H9 (cell line): Measurements from ENCODE around the gene TPD52L2. TPM values are rescaled to one million over a fixed set of nuclear protein-coding genes. Genes with fewer than 3 reads are reported as not detected.

Source experiments
- DNase-seq: peaks from one replicate; pipeline ENCODE4 v3.0.0-alpha.2; 2017
- H2AFZ ChIP-seq: one replicate; pipeline ENCODE4 v1.6.1; 2013; ENCODE audit warnings: mild to moderate bottlenecking, low read length, control low read depth, moderate library complexity
- H2AK5ac ChIP-seq: 2 replicates; pipeline ENCODE4 v1.6.1; 2013; ENCODE audit warnings: low read length, control low read depth, mixed read lengths; ENCODE audit not compliant: insufficient read length
- H2BK120ac ChIP-seq: one replicate; pipeline ENCODE4 v1.6.1; 2013; ENCODE audit warnings: low read depth, mild to moderate bottlenecking, low read length, control low read depth, inconsistent platforms; ENCODE audit not compliant: poor library complexity, severe bottlenecking
- H2BK12ac ChIP-seq: 2 replicates; pipeline ENCODE4 v1.6.1; 2013; ENCODE audit warnings: low read length, control low read depth, mixed read lengths, low read depth; ENCODE audit not compliant: insufficient read length
- H2BK15ac ChIP-seq: 2 replicates; pipeline ENCODE4 v1.6.1; 2013; ENCODE audit warnings: low read depth, low read length, control low read depth
- H2BK20ac ChIP-seq: one replicate; pipeline ENCODE4 v1.6.1; 2013; ENCODE audit warnings: low read depth, mild to moderate bottlenecking, low read length, control low read depth, inconsistent platforms; ENCODE audit not compliant: poor library complexity, severe bottlenecking
- H2BK5ac ChIP-seq: 2 replicates; pipeline ENCODE4 v1.6.1; 2013; ENCODE audit warnings: low read length, control low read depth, mixed read lengths; ENCODE audit not compliant: insufficient read length
- H3K14ac ChIP-seq: 2 replicates; pipeline ENCODE4 v1.6.1; 2013; ENCODE audit warnings: low read length, control low read depth; ENCODE audit not compliant: insufficient read depth
- H3K18ac ChIP-seq: 2 replicates; pipeline ENCODE4 v1.6.1; 2013; ENCODE audit warnings: low read depth, mild to moderate bottlenecking, mixed read lengths, low read length, control low read depth; ENCODE audit not compliant: insufficient read length
- H3K23ac ChIP-seq: 2 replicates; pipeline ENCODE4 v1.6.1; 2013; ENCODE audit warnings: low read length, control low read depth, mixed read lengths, low read depth; ENCODE audit not compliant: insufficient read length
- H3K23me2 ChIP-seq: 2 replicates; pipeline ENCODE4 v1.6.1; 2013; ENCODE audit warnings: low read depth, mild to moderate bottlenecking, mixed read lengths, low read length, control low read depth; ENCODE audit not compliant: insufficient read length, poor library complexity, severe bottlenecking
- H3K27ac ChIP-seq: 2 replicates; pipeline ENCODE4 v1.5.1; 2013; ENCODE audit warnings: low read length, control low read depth, mixed read lengths, low read depth; ENCODE audit not compliant: insufficient read length
- H3K27me3 ChIP-seq: 2 replicates; pipeline ENCODE4 v1.6.1; 2013; ENCODE audit warnings: low read length, control low read depth, inconsistent platforms; ENCODE audit not compliant: insufficient read depth
- H3K4ac ChIP-seq: 2 replicates; pipeline ENCODE4 v1.6.1; 2013; ENCODE audit warnings: low read depth, mild to moderate bottlenecking, control low read depth, inconsistent platforms, low read length, moderate library complexity
- H3K4me1 ChIP-seq: 2 replicates; pipeline ENCODE4 v1.6.1; 2013; ENCODE audit warnings: low read length, control low read depth, inconsistent platforms; ENCODE audit not compliant: insufficient read depth
- H3K4me2 ChIP-seq: 2 replicates; pipeline ENCODE4 v1.6.1; 2013; ENCODE audit warnings: low read length, control low read depth, mixed read lengths; ENCODE audit not compliant: insufficient read length, insufficient read depth
- H3K56ac ChIP-seq: 2 replicates; pipeline ENCODE4 v1.6.1; 2013; ENCODE audit warnings: low read depth, mild to moderate bottlenecking, mixed read lengths, low read length, control low read depth; ENCODE audit not compliant: insufficient read length
- H3K79me1 ChIP-seq: 2 replicates; pipeline ENCODE4 v1.6.1; 2013; ENCODE audit warnings: low read depth, mild to moderate bottlenecking, moderate library complexity, low read length, control low read depth, inconsistent platforms; ENCODE audit not compliant: insufficient read depth, poor library complexity, severe bottlenecking
- H3K79me2 ChIP-seq: 2 replicates; pipeline ENCODE4 v1.6.1; 2013; ENCODE audit warnings: low read length, control low read depth, inconsistent platforms; ENCODE audit not compliant: insufficient read depth
- H3K9ac ChIP-seq: 2 replicates; pipeline ENCODE4 v1.6.1; 2013; ENCODE audit warnings: low read length, control low read depth, mixed read lengths; ENCODE audit not compliant: insufficient read length; ENCODE audit errors: extremely low read depth
- H3K9me3 ChIP-seq: one replicate; pipeline ENCODE4 v1.6.1; 2013; ENCODE audit warnings: low read depth, low read length, inconsistent platforms; ENCODE audit not compliant: control insufficient read depth
- H3T11ph ChIP-seq: one replicate; pipeline ENCODE4 v1.6.1; 2013; ENCODE audit warnings: mild to moderate bottlenecking, low read length, control low read depth, inconsistent platforms
- H4K20me1 ChIP-seq: one replicate; pipeline ENCODE4 v1.6.1; 2013; ENCODE audit not compliant: control insufficient read depth, insufficient read length, insufficient read depth
- H4K5ac ChIP-seq: 2 replicates; pipeline ENCODE4 v1.6.1; 2013; ENCODE audit warnings: low read depth, mild to moderate bottlenecking, mixed read lengths, low read length, control low read depth; ENCODE audit not compliant: insufficient read length
- H4K8ac ChIP-seq: replicated peaks from 2 replicates; pipeline ENCODE4 v1.6.1; 2013; ENCODE audit warnings: low read length, control low read depth, mixed read lengths, low read depth; ENCODE audit not compliant: insufficient read length
- H4K91ac ChIP-seq: 2 replicates; pipeline ENCODE4 v1.6.1; 2013; ENCODE audit warnings: low read depth, mild to moderate bottlenecking, moderate library complexity, mixed read lengths, low read length, control low read depth; ENCODE audit not compliant: insufficient read length
- H3K27ac Mint-ChIP-seq, 3 experiments: 2 replicates in 2 of 3; 3 replicates in 1 of 3; pipeline ENCODE4 v1.8.0; 2020 to 2021; ENCODE audit warnings: mixed read lengths in 3 of 3, mild to moderate bottlenecking in 1 of 3, moderate library complexity in 1 of 3
- H3K27me3 Mint-ChIP-seq: 2 replicates; pipeline ENCODE4 v1.8.0; 2021; ENCODE audit warnings: low read depth, mild to moderate bottlenecking, moderate library complexity, mixed read lengths
- H3K36me3 Mint-ChIP-seq, 3 experiments: 2 replicates in 2 of 3; 3 replicates in 1 of 3; pipeline ENCODE4 v1.8.0; 2020 to 2021; ENCODE audit warnings: low read depth in 3 of 3, mixed read lengths in 3 of 3; ENCODE audit not compliant: insufficient read depth in 1 of 3
- H3K4me1 Mint-ChIP-seq, 2 experiments: 2 replicates each; pipeline ENCODE4 v1.8.0; 2020; ENCODE audit warnings: mixed read lengths in 2 of 2
- H3K4me3 Mint-ChIP-seq, 2 experiments: 2 replicates in 1 of 2; 3 replicates in 1 of 2; pipeline ENCODE4 v1.8.0; 2020 to 2021; ENCODE audit warnings: mild to moderate bottlenecking in 2 of 2, mixed read lengths in 2 of 2, moderate library complexity in 1 of 2
- H3K9me3 Mint-ChIP-seq, 2 experiments: 2 replicates in 1 of 2; 3 replicates in 1 of 2; pipeline ENCODE4 v1.8.0; 2020; ENCODE audit warnings: mild to moderate bottlenecking in 2 of 2, mixed read lengths in 2 of 2, moderate library complexity in 1 of 2
- CTCF ChIP-seq: fragments of 200-600 bp; sonication (generic); conservative IDR thresholded peaks from 3 replicates; pipeline ENCODE4 v1.8.0; 2021; ENCODE audit warnings: antibody characterized with exemption, mild to moderate bottlenecking
- WGBS: extraction: QIAGEN DNeasy Blood & Tissue Kit; methylation state at CpG from one replicate; pipeline ENCODE4 v1.1.7; 2013; ENCODE audit warnings: missing lambda C conversion rate, low lambda C conversion rate, mixed read lengths; ENCODE audit not compliant: insufficient read length; ENCODE audit errors: extremely low coverage; 5-methylcytosine and 5-hydroxymethylcytosine counted together
- total RNA-seq: library from RNA; stranded (reverse); gene quantifications from 2 replicates; pipeline ENCODE4 v1.2.1, GENCODE V29; 2021

The TPD52L2 gene
- total RNA-seq, 1 experiment from 2014 or later = 94.1 TPM

- Mint-ChIP-seq H3K9me3 (no peaks in the 10 kb centered on the region), H3K27ac (peak overlapping the region in 2 of 3 experiments; percentile 15 to 20; a peak in 2 of 7 replicates), H3K4me3 (peak overlapping the region; percentile 75 to 89), H3K4me1 (peaks cover 16 to 17% of the 10 kb centered on the region in 2 experiments), H3K36me3 (peaks cover 1 to 9% (median 2%) of the 10 kb centered on the region in 3 experiments; a peak in 5 of 7 replicates), H3K27me3 (no peaks in the 10 kb centered on the region)
- H3K4ac ChIP-seq = no peak overlapping the region
- no peaks in the 10 kb centered on the region for H3K27me3 ChIP-seq
- no peak overlapping the region for H2BK120ac ChIP-seq
- H2BK15ac ChIP-seq = no peak overlapping the region
- H2AFZ ChIP-seq = no peak overlapping the region
- H4K20me1 ChIP-seq = no peaks in the 10 kb centered on the region
- H3T11ph ChIP-seq = no peak overlapping the region
- H3K18ac ChIP-seq = no peak overlapping the region
- WGBS = no CpG with 5 or more reads among the region's 18 CpGs
- H2BK20ac ChIP-seq = no peak overlapping the region
- H3K4me2 ChIP-seq = peak overlapping the region; percentile 66
- peaks cover 6% of the 10 kb centered on the region for H3K23me2 ChIP-seq
- H3K79me1 ChIP-seq = no peaks in the 10 kb centered on the region
- no peak overlapping the region for H4K91ac ChIP-seq
- no peak overlapping the region for H3K27ac ChIP-seq
- DNase-seq = no peak
- H2BK12ac ChIP-seq = no peak overlapping the region
- H2BK5ac ChIP-seq = no peak overlapping the region
- H2AK5ac ChIP-seq = no peak overlapping the region
- no peak overlapping the region for H4K8ac ChIP-seq
- H3K23ac ChIP-seq = no peak overlapping the region
- H3K9ac ChIP-seq = no peak overlapping the region
- H3K9me3 ChIP-seq = no peaks in the 10 kb centered on the region
- no peak overlapping the region for H3K14ac ChIP-seq
- 0 out of 2 replicates have a peak, but pooled peaks cover 2% of the 10 kb centered on the region for H3K4me1 ChIP-seq
- no peak overlapping the region for H3K56ac ChIP-seq
- TF ChIP-seq CTCF = no peak
- H3K79me2 ChIP-seq = peaks cover 11% of the 10 kb centered on the region; the same call in 1 of the 2 replicates
- no peak overlapping the region for H4K5ac ChIP-seq
These were observed 31.4 kb downstream of the TPD52L2 start for GRCh38 chr20:63896264-63897105.
